A549 (cell line): ENCODE data around the gene CANT1. TPM values are rescaled to one million over a fixed set of nuclear protein-coding genes. Genes with fewer than 3 reads are reported as not detected.

Experiments
- ATAC-seq, 2 experiments: fragments of 200-7000 bp in 1 of 2; fragments of >200 bp in 1 of 2; cut with Nextera tagmentation in 1 of 2; cut with Tn5 transposase in 1 of 2; 3 replicates each; pipeline versions ENCODE4 v1.8.0 to v1.9.1; 2018 to 2020; ENCODE audit warnings: mild to moderate bottlenecking in 1 of 2, moderate library complexity in 1 of 2
- CTCF ChIA-PET: fragments of 300-600 bp; sonication (Branson Sonifier 250); formaldehyde crosslinking; extraction: SDS; loops from one replicate; lab custom pipeline; 2021; ENCODE audit warnings: antibody characterized with exemption, inconsistent platforms; lab: Yijun Ruan, JAX
- POLR2A ChIA-PET: fragments of 350-600 bp; formaldehyde crosslinking; extraction: SDS; loops from one replicate; lab custom pipeline; 2021; ENCODE audit warnings: antibody characterized with exemption, inconsistent platforms; lab: Yijun Ruan, JAX
- DNase-seq, 2 experiments: peaks; one replicate each; pipeline versions ENCODE4 v3.0.0 to v3.0.0-alpha.2; 2011 to 2016; ENCODE audit warnings: low read depth in 1 of 2, low spot score in 1 of 2
- FAIRE-seq: peaks from 2 replicates; lab custom pipeline; 2011; peaks lifted over from hg19 to GRCh38; lab: Jason Lieb, UNC
- H3K27ac ChIP-seq, 2 experiments: fragments of >200 bp; sonication (Bioruptor Twin); formaldehyde crosslinking; 3 replicates each; pipeline ENCODE4 v1.5.1; 2016 to 2017
- H3K4me1 ChIP-seq: fragments of >200 bp; sonication (Bioruptor Twin); formaldehyde crosslinking; 3 replicates; pipeline ENCODE4 v1.6.1; 2016
- H3K4me2 ChIP-seq: fragments of >200 bp; sonication (Bioruptor Twin); formaldehyde crosslinking; 3 replicates; pipeline ENCODE4 v1.6.1; 2016
- H3K4me3 ChIP-seq: fragments of >200 bp; sonication (Bioruptor Twin); formaldehyde crosslinking; 3 replicates; pipeline ENCODE4 v1.5.1; 2016
- H3K9me3 ChIP-seq: fragments of >200 bp; sonication (Bioruptor Twin); formaldehyde crosslinking; 3 replicates; pipeline ENCODE4 v1.6.1; 2016
- ATOH8 ChIP-seq: fragments of 250-450 bp; sonication (Bioruptor Pico); IDR thresholded peaks from 2 replicates; pipeline ENCODE4 v1.5.0; 2020; ENCODE audit warnings: low read depth, mild to moderate bottlenecking, moderate library complexity
- CBX2 ChIP-seq: fragments of 200-600 bp; sonication (generic); IDR thresholded peaks from 2 replicates; pipeline ENCODE4 v1.6.1; 2016; ENCODE audit warnings: low read depth, mild to moderate bottlenecking, borderline replicate concordance
- CBX8 ChIP-seq: fragments of 200-600 bp; sonication (generic); IDR thresholded peaks from 2 replicates; pipeline ENCODE4 v1.6.1; 2016
- CHD4 ChIP-seq: fragments of 200-600 bp; sonication (generic); IDR thresholded peaks from 2 replicates; pipeline ENCODE4 v1.6.1; 2016; ENCODE audit warnings: antibody characterized with exemption, mild to moderate bottlenecking, borderline replicate concordance
- CTCF ChIP-seq: fragments of >200 bp; sonication (Bioruptor Twin); formaldehyde crosslinking; IDR thresholded peaks from 3 replicates; pipeline ENCODE4 v1.5.1; 2016
- EHMT2 ChIP-seq: fragments of 200-600 bp; sonication (generic); IDR thresholded peaks from 2 replicates; pipeline ENCODE4 v1.6.1; 2016; ENCODE audit warnings: antibody characterized with exemption, low read depth, mild to moderate bottlenecking, moderate library complexity
- ESRRA ChIP-seq: fragments of 150-350 bp; IDR thresholded peaks from 2 replicates; pipeline ENCODE4 v1.6.1; 2014; ENCODE audit warnings: mild to moderate bottlenecking, low read length, borderline replicate concordance
- GATA3 ChIP-seq: IDR thresholded peaks from 2 replicates; pipeline ENCODE4 v1.6.1; 2012; ENCODE audit warnings: borderline replicate concordance
- HES2 ChIP-seq: fragments of >200 bp; sonication (Bioruptor Twin); formaldehyde crosslinking; IDR thresholded peaks from 2 replicates; pipeline ENCODE4 v1.6.1; 2016
- HOXB5 ChIP-seq: fragments of 250-450 bp; sonication (Bioruptor Pico); IDR thresholded peaks from 2 replicates; pipeline ENCODE4 v1.5.0; 2020; ENCODE audit warnings: mild to moderate bottlenecking, moderate library complexity
- JUN ChIP-seq, 2 experiments: fragments of >200 bp; sonication (Bioruptor Twin); formaldehyde crosslinking; IDR thresholded peaks; 2 replicates in 1 of 2; 3 replicates in 1 of 2; pipeline ENCODE4 v1.6.1; 2016 to 2017
- KDM1A ChIP-seq: fragments of 200-600 bp; sonication (generic); IDR thresholded peaks from 2 replicates; pipeline ENCODE4 v1.6.1; 2016; ENCODE audit warnings: low read depth, mild to moderate bottlenecking
- KDM5A ChIP-seq: fragments of 200-600 bp; sonication (generic); IDR thresholded peaks from 2 replicates; pipeline ENCODE4 v1.6.1; 2016; ENCODE audit warnings: antibody characterized with exemption, mild to moderate bottlenecking
- MAFK ChIP-seq: fragments of 450-650 bp; IDR thresholded peaks from 2 replicates; pipeline ENCODE4 v1.6.1; 2014; ENCODE audit not compliant: partially characterized antibody
- MAZ ChIP-seq: fragments of 150-350 bp; IDR thresholded peaks from 2 replicates; pipeline ENCODE4 v1.6.1; 2014; ENCODE audit warnings: antibody characterized with exemption, low read depth, low read length, borderline replicate concordance
- NFE2L2 ChIP-seq: fragments of 150-350 bp; conservative IDR thresholded peaks from 2 replicates; pipeline ENCODE4 v1.6.1; 2014; ENCODE audit warnings: low read length
- PHF8 ChIP-seq: fragments of 200-600 bp; sonication (generic); IDR thresholded peaks from 2 replicates; pipeline ENCODE4 v1.6.1; 2016; ENCODE audit warnings: low read depth, mild to moderate bottlenecking, antibody characterized with exemption, moderate library complexity, borderline replicate concordance
- RAD21 ChIP-seq, 2 experiments: fragments of >200 bp in 1 of 2; sonication (Bioruptor Twin) in 1 of 2; formaldehyde crosslinking in 1 of 2; IDR thresholded peaks in 1 of 2; conservative IDR thresholded peaks in 1 of 2; 2 replicates in 1 of 2; 3 replicates in 1 of 2; pipeline ENCODE4 v1.6.1; 2012 to 2018; ENCODE audit warnings: inconsistent platforms in 1 of 2
- RARB ChIP-seq: fragments of 250-450 bp; sonication (Bioruptor Pico); IDR thresholded peaks from 2 replicates; pipeline ENCODE4 v1.8.0; 2021; ENCODE audit warnings: mild to moderate bottlenecking, moderate library complexity
- RCOR1 ChIP-seq: fragments of 150-350 bp; IDR thresholded peaks from 2 replicates; pipeline ENCODE4 v1.6.1; 2014; ENCODE audit warnings: antibody characterized with exemption, low read length, low read depth
- RNF2 ChIP-seq: fragments of 200-600 bp; sonication (generic); IDR thresholded peaks from 2 replicates; pipeline ENCODE4 v1.6.1; 2016; ENCODE audit warnings: low read depth, mild to moderate bottlenecking, antibody characterized with exemption, moderate library complexity, borderline replicate concordance
- SMC3 ChIP-seq: fragments of >200 bp; sonication (Bioruptor Twin); formaldehyde crosslinking; IDR thresholded peaks from 3 replicates; pipeline ENCODE4 v1.6.1; 2018; ENCODE audit warnings: inconsistent platforms
- SREBF2 ChIP-seq: fragments of 450-650 bp; IDR thresholded peaks from 2 replicates; pipeline ENCODE4 v1.6.1; 2014; ENCODE audit warnings: mild to moderate bottlenecking, moderate library complexity
- ZC3H11A ChIP-seq: fragments of 450-650 bp; IDR thresholded peaks from 2 replicates; pipeline ENCODE4 v1.6.1; 2014; ENCODE audit warnings: antibody characterized with exemption, mild to moderate bottlenecking
- ZNF302 ChIP-seq: fragments of 250-450 bp; sonication (Bioruptor Pico); IDR thresholded peaks from 2 replicates; pipeline ENCODE4 v1.9.0; 2021; ENCODE audit warnings: inconsistent platforms, mild to moderate bottlenecking, moderate library complexity
- ZSCAN20 ChIP-seq: fragments of 250-450 bp; sonication (Bioruptor Pico); IDR thresholded peaks from 2 replicates; pipeline ENCODE4 v1.8.0; 2022; ENCODE audit warnings: mild to moderate bottlenecking, moderate library complexity
- WGBS: methylation state at CpG from one replicate; pipeline ENCODE4 v1.1.6; 2017; ENCODE audit errors: missing lambda C conversion rate; 5-methylcytosine and 5-hydroxymethylcytosine counted together
- polyA plus RNA-seq, 4 experiments: library from polyadenylated mRNA; depleted of rRNA in 3 of 4; stranded (reverse); fragments of >200 nt; fragmentation: RNase III in 1 of 4; extraction: RNeasy Plus Mini Kit Qiagen cat#74134 plus additional on column Dnase treatment in 1 of 4; gene quantifications; 2 replicates in 3 of 4; 3 replicates in 1 of 4; pipeline ENCODE4 v1.2.3, GENCODE V29; 2011 to 2017
- TF ChIP-seq, protein P1 (sequence below): IDR thresholded peaks from 2 replicates; pipeline ENCODE4 v1.6.1; 2012

CANT1 gene
- polyA plus RNA-seq, 2 of the 4 experiments (the other 2 are of a cell fraction) = 65.5 to 67.6 TPM

DNA sequence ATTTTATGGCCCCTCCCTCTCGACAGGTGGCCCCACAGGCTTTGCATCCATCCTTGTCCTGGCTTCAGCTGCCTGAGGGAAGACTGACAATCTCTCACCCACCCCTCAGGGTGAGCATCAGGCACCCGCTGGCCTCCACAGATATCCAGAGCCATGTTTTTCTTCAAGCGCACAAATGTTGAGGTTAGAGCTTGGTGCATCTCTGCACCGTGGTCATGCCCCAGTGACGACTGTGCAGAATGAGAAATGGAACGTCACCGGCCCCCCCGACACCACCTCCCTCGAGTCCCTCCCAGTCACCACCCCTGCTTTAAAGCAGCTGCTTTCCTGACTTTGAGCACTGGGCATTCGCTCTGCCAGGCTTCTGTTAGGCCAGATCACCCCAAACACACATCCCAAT lies 64.6 kb downstream of the CANT1 start:
- Histone ChIP-seq H3K4me1 (no peaks in the 10 kb centered on the region; the same call in 2 of the 3 replicates), H3K4me3 (no peak overlapping the region), H3K9me3 (peaks cover 9% of the 10 kb centered on the region; the same call in 2 of the 3 replicates), H3K27ac (no peak overlapping the region), H3K4me2 (no peak overlapping the region)
- TF ChIP-seq RCOR1 = no peak
- TF ChIP-seq, protein P1, sequence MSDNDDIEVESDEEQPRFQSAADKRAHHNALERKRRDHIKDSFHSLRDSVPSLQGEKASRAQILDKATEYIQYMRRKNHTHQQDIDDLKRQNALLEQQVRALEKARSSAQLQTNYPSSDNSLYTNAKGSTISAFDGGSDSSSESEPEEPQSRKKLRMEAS = no peak
- no peak for TF ChIP-seq SREBF2
- TF ChIP-seq MAZ = no peak
- TF ChIP-seq ESRRA = no peak
- no peak for TF ChIP-seq ZSCAN20 (CRISPR knock-in tag)
- TF ChIP-seq GATA3 = no peak
- no peak for TF ChIP-seq ATOH8 (CRISPR knock-in tag)
- TF ChIP-seq EHMT2 = no peak
- no peak for TF ChIP-seq KDM5A
- TF ChIP-seq PHF8 = no peak
- TF ChIP-seq RNF2 = no peak
- TF ChIP-seq MAFK = no peak
- no peak for ATAC-seq
- DNase-seq = no peak
- FAIRE-seq = no peak
- 52% methylated on average over 10 of the region's 10 CpGs for WGBS
- ChIA-PET CTCF (interaction anchor here (0.6 to 5.2 kb wide), 4 partner anchors 13 to 79 kb away, joined by 3 to 41 read pairs (median 8); no protein-coding TSS in a partner anchor), POLR2A (no interaction called here)

DNA sequence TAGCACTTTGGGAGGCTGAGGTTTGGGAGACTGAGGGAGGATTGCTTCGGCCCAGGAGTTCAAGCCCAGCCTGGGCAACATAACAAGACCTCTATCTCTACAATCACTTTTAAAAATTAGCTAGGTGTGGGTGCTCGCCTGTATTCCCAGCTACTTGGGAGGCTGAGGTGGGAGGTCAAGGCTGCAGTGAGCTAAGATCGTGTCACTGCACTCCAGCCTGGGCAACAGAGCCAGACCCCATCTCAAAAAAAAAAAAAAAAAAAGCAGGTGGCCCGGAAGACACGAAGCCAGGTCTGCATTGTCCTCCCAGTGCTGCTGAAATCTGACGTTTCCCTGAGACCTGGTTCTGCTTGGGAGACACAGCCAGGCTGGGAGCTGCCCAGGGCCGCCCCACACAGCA lies 65.5 kb downstream of the CANT1 start:
- POLR2A ChIA-PET = no interaction called here
- Histone ChIP-seq H3K27ac (no peak overlapping the region), H3K4me1 (peaks cover 3% of the 10 kb centered on the region; the same call in 1 of the 3 replicates), H3K4me3 (no peak overlapping the region), H3K9me3 (peaks cover 1% of the 10 kb centered on the region; the same call in 2 of the 3 replicates), H3K4me2 (no peak overlapping the region)
- CTCF ChIA-PET = interaction anchor here (0.6 to 13.7 kb wide), 8 partner anchors 9 to 699 kb away, joined by 3 to 169 read pairs (median 4); no protein-coding TSS in a partner anchor
- FAIRE-seq (no peak), ATAC-seq (no peak), DNase-seq (no peak)
- TF ChIP-seq NFE2L2 (no peak), HES2 (no peak), CTCF (no peak), HOXB5 (no peak), SMC3 (no peak), RARB (no peak), JUN (IDR thresholded peaks at IDR 0.05) (no peak), RAD21 (conservative IDR thresholded peaks at IDR 0.05 in 1 of 2, IDR thresholded peaks at IDR 0.05 in 1 of 2) (no peak), KDM5A (no peak), CHD4 (no peak), ZC3H11A (no peak), SREBF2 (no peak), PHF8 (no peak), ESRRA (no peak), CBX8 (no peak), KDM1A (no peak), CBX2 (no peak), ZNF302 (no peak), RCOR1 (no peak)
- WGBS = 67% methylated on average over 7 of the region's 7 CpGs

Other genes starting within 250 kb of the CANT1 start
- 36.0 and 38.5 TPM in 2 replicates for gene CYTH1, start 227.5 kb downstream of the CANT1 start, polyA plus RNA-seq (2011; rRNA removed)
- 45.9 to 54.3 TPM (median 46.2 TPM) in 3 replicates for gene CYTH1, start 227.5 kb downstream of the CANT1 start, polyA plus RNA-seq (2017; fragmentation: RNase III; extraction: RNeasy Plus Mini Kit Qiagen cat#74134 plus additional on column Dnase treatment)
- gene USP36, start 168.9 kb downstream of the CANT1 start, polyA plus RNA-seq (2011; rRNA removed) = 49.0 and 59.0 TPM in 2 replicates
- gene USP36, start 168.9 kb downstream of the CANT1 start, polyA plus RNA-seq (2017; fragmentation: RNase III; extraction: RNeasy Plus Mini Kit Qiagen cat#74134 plus additional on column Dnase treatment) = 40.7 to 43.8 TPM (median 41.1 TPM) in 3 replicates
- 0.09 and 0.10 TPM in 2 replicates for gene CEP295NL, start 106.6 kb downstream of the CANT1 start, polyA plus RNA-seq (2011; rRNA removed)
- 0.13 to 0.34 TPM (median 0.29 TPM) in 3 replicates for gene CEP295NL, start 106.6 kb downstream of the CANT1 start, polyA plus RNA-seq (2017; fragmentation: RNase III; extraction: RNeasy Plus Mini Kit Qiagen cat#74134 plus additional on column Dnase treatment)
- gene TIMP2, start 84.4 kb downstream of the CANT1 start, polyA plus RNA-seq (2011; rRNA removed) = 68.1 and 77.8 TPM in 2 replicates
- 140 to 170 TPM (median 166 TPM) in 3 replicates for gene TIMP2, start 84.4 kb downstream of the CANT1 start, polyA plus RNA-seq (2017; fragmentation: RNase III; extraction: RNeasy Plus Mini Kit Qiagen cat#74134 plus additional on column Dnase treatment)
- gene LGALS3BP, start 29.8 kb downstream of the CANT1 start, polyA plus RNA-seq (2011; rRNA removed) = 28.3 and 32.3 TPM in 2 replicates
- gene LGALS3BP, start 29.8 kb downstream of the CANT1 start, polyA plus RNA-seq (2017; fragmentation: RNase III; extraction: RNeasy Plus Mini Kit Qiagen cat#74134 plus additional on column Dnase treatment) = 59.5 to 66.1 TPM (median 60.0 TPM) in 3 replicates
- gene C1QTNF1, start 14.4 kb upstream of the CANT1 start, polyA plus RNA-seq (2011; rRNA removed) = 10.2 and 13.2 TPM in 2 replicates
- 26.1 to 27.8 TPM (median 27.3 TPM) in 3 replicates for gene C1QTNF1, start 14.4 kb upstream of the CANT1 start, polyA plus RNA-seq (2017; fragmentation: RNase III; extraction: RNeasy Plus Mini Kit Qiagen cat#74134 plus additional on column Dnase treatment)
- 11.5 and 13.4 TPM in 2 replicates for gene ENGASE, start 65.1 kb upstream of the CANT1 start, polyA plus RNA-seq (2011; rRNA removed)
- gene ENGASE, start 65.1 kb upstream of the CANT1 start, polyA plus RNA-seq (2017; fragmentation: RNase III; extraction: RNeasy Plus Mini Kit Qiagen cat#74134 plus additional on column Dnase treatment) = 33.8 to 41.7 TPM (median 38.0 TPM) in 3 replicates